ENCODE data around the gene OR10A3.
"Not testable (repeated sequence)": the region's sequence is repeated elsewhere in the genome, so short reads cannot be mapped to it uniquely, and the experiment has no call there.

The OR10A3 gene, protein sequence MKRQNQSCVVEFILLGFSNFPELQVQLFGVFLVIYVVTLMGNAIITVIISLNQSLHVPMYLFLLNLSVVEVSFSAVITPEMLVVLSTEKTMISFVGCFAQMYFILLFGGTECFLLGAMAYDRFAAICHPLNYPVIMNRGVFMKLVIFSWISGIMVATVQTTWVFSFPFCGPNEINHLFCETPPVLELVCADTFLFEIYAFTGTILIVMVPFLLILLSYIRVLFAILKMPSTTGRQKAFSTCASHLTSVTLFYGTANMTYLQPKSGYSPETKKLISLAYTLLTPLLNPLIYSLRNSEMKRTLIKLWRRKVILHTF

DNA sequence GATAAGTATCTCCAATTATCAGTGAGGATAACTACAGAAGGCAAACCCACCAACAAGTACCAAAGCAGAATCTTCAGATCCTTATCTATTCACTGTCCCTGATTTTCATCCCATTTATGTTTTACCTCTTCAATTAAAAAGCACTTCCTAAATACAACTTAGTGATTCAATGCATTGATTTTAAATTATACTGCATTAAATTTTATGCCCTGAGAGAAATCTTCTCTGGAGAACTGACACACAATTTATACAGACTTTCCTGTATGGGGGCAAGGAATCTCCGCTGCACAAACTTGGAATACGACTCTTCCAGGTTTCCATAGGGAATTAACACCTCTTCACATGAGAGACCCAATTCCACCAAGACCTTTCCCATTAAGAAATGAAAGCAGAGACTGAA is at the start of gene OR10A3:
OR10A3 (minus strand) TSS at position 101 of the 400 bp plus-strand sequence. CDS start 2,188 bp downstream, outside the sequence.
- H3K36me3 ChIP-seq, result no peaks in the 10 kb centered on the region
- no peaks in the 10 kb centered on the region for H3K4me1 ChIP-seq
- H3K27ac ChIP-seq, result no peak within 1 kb of the TSS
- H4K20me1 ChIP-seq, result no peaks in the 10 kb centered on the region
- no peak within 1 kb of the TSS for H3K9ac ChIP-seq
- peaks cover 26% of the 10 kb centered on the region for H3K9me3 ChIP-seq
- no peak for TF ChIP-seq Cebpa-rat (IDR thresholded peaks at IDR 0.05)
- H3K4me2 ChIP-seq, result no peak within 1 kb of the TSS
- no peak within 1 kb of the TSS for H3K4me3 ChIP-seq
- no peaks in the 10 kb centered on the region for H3K27me3 ChIP-seq

DNA sequence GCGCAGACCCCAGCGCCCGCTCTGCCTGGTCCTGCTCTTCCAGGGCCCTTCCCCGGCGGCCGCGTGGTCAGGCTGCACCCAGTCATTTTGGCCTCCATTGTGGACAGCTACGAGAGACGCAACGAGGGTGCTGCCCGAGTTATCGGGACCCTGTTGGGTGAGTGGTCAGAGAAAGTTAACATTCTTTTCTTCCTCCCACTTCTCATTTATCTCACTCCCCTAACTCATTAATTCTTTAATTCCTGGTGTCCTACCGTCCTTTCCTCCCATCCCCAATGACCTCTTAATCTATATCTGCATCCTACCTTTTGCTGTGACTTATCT is 46.0 kb upstream of the OR10A3 start:
- Histone ChIP-seq H4K20me1 (peaks cover 42% of the 10 kb centered on the region), H3K4me1 (peaks cover 59% of the 10 kb centered on the region), H3K36me3 (peaks cover 40% of the 10 kb centered on the region), H3K27ac (peak overlapping the region; percentile 80), H3K4me2 (peak overlapping the region; percentile 94), H3K4me3 (peak overlapping the region; percentile 80), H3K9ac (peak overlapping the region; percentile 87)
- H3K9me3 ChIP-seq, H3K27me3 ChIP-seq: not testable (repeated sequence)

DNA sequence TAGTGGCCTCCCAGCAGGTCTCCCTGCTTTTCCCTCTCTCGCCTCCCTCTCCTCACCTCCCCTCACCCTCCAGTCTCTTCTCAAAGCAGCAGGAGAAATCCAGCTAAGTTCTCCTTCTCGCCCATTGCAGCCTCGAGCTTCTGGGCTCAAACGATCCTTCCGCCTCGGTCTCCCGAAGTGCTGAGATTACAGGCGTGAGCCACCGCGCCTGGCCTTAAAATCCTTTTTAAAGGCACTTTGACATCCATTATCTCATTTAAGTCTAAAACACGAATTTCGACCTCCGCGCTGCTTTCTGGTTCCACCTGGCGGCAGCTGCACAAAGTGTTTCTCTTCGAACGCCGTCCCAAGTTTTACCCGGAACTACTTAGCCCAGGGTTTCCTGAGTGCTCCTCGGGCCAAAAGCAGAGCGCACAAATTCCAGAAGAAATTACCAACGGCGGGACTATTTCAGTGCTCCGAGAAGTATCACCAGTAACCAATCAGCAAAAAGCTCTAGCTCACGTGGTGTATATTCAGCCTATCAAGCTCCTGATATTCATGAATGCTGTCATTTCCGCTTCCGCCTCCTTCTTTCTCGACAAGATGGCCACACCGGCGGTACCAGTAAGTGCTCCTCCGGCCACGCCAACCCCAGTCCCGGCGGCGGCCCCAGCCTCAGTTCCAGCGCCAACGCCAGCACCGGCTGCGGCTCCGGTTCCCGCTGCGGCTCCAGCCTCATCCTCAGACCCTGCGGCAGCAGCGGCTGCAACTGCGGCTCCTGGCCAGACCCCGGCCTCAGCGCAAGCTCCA is 45.5 kb upstream of the OR10A3 start, which contains the start of gene EIF3F:
EIF3F (plus strand) TSS at position 570 of the 792 bp plus-strand sequence; CDS start at position 586, 16 bp downstream.
- H4K20me1 ChIP-seq, result peaks cover 39% of the 10 kb centered on the region
- H3K9ac ChIP-seq, result peak within 1 kb of the TSS; percentile 87
- no peaks in the 10 kb centered on the region for H3K27me3 ChIP-seq
- no peak for TF ChIP-seq Cebpa-rat (IDR thresholded peaks at IDR 0.05)
- peaks cover 34% of the 10 kb centered on the region for H3K36me3 ChIP-seq
- peaks cover 53% of the 10 kb centered on the region for H3K4me1 ChIP-seq
- H3K4me2 ChIP-seq, result peak within 1 kb of the TSS; percentile 94
- peak within 1 kb of the TSS; percentile 90 for H3K27ac ChIP-seq
- peak within 1 kb of the TSS; percentile 80 for H3K4me3 ChIP-seq
- H3K9me3 ChIP-seq, result no peaks in the 10 kb centered on the region

DNA sequence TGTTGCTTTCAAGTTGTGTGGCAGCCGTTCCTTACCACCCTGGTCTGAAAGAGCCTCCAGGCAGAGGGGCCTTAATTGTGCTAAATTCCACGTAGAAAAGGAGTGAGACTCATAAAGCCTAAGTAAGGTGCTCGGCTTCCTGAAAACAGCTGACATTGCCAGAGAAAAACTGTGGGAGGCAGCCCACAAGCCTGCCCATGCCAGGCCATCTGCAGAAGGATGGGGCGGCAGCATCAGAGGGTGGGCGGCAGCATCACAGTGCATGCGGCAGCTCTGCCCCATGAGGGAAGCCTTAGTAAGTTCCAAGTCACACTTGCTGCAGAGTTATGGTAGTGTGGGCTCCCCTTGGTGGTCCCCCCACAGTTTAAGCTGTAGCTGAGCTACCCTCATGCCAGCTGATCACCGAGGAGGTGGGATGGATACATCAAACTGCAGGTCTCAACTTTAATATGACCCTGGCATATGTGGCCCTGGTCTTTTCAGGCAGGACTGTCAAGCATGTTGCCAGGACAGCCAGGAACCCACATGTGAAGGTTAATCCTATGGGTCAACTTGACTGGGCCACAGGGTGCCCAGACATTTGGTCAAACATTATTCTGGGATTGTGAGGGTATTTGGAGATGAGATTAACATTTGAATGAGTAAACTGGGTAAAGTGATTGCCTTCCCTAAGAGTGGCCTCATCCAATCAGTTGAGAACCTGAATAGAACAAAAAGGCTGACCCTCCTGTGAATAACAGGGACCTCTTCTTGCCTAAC is 42.5 kb upstream of the OR10A3 start:
- Histone ChIP-seq H4K20me1 (peaks cover 13% of the 10 kb centered on the region; the same call in 1 of the 2 replicates), H3K36me3 (peaks cover 6% of the 10 kb centered on the region), H3K9me3 (no peaks in the 10 kb centered on the region), H3K4me3 (no peak overlapping the region), H3K4me2 (no peak overlapping the region), H3K9ac (no peak overlapping the region), H3K27me3 (no peaks in the 10 kb centered on the region), H3K27ac (no peak overlapping the region), H3K4me1 (peaks cover 26% of the 10 kb centered on the region)
- no peak for TF ChIP-seq Cebpa-rat (IDR thresholded peaks at IDR 0.05)

DNA sequence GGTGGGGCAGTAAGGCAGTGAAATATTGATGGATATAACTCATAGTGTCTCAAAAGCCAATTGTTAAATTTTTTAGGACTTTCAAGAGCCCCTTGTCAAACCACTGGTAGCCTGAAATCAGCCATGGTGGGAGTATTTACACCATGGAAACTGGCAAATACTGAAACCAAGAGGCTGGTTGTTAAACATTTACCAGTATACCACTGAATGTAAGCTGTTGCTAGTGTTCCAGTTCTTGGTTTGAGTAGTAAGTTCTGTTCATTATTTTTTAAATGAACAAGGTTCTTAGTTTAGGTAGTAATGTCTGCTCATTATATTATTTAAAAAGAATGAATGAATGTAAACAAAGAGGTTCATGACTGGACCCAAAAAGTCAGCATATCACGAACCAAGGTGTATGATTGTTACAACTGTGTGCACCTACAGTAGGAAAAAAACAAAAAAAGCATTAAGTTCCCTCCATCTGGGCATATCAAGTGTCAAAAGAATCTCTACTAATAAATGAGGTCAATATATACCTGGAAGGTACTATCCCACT is 41.1 kb upstream of the OR10A3 start:
- no peak for TF ChIP-seq Cebpa-rat (IDR thresholded peaks at IDR 0.05)
- peaks cover 2% of the 10 kb centered on the region; the same call in 1 of the 2 replicates for H4K20me1 ChIP-seq

DNA sequence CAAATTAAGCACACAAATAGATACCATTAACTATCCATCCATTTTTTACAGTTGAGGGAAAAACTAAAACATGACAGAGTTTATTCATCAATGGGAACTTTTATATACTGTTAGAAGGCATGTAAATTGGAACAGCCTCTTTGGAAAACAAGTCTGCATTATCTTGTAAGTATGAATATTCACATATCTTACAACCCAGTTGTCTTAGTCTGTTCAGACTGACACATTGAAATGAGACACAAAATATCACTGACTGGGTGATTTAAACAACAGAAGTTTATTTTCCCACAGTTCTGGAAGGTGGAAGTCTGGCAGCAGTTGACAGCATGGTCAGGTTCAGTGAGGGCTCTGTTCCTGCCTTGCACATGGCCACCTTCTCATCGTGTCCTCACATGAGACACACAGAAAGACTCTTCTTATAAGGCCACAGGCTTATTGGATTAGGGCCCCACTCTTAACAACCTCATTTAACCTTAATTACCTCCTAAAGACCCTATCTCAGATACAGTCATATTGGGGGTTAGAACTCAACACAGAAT is 40.2 kb upstream of the OR10A3 start:
- no peak overlapping the region for H3K9ac ChIP-seq
- no peaks in the 10 kb centered on the region for H4K20me1 ChIP-seq
- no peaks in the 10 kb centered on the region for H3K27me3 ChIP-seq

More for the DNA sequence above, 41.1 kb upstream of the OR10A3 start:
- no peak overlapping the region for H3K4me3 ChIP-seq
- H3K27ac ChIP-seq, result no peak overlapping the region
- H3K9me3 ChIP-seq, result no peaks in the 10 kb centered on the region
- no peak overlapping the region for H3K4me2 ChIP-seq
- H3K9ac ChIP-seq, result no peak overlapping the region
- no peaks in the 10 kb centered on the region for H3K27me3 ChIP-seq
- H3K36me3 ChIP-seq, result no peaks in the 10 kb centered on the region
- peaks cover 13% of the 10 kb centered on the region for H3K4me1 ChIP-seq

DNA sequence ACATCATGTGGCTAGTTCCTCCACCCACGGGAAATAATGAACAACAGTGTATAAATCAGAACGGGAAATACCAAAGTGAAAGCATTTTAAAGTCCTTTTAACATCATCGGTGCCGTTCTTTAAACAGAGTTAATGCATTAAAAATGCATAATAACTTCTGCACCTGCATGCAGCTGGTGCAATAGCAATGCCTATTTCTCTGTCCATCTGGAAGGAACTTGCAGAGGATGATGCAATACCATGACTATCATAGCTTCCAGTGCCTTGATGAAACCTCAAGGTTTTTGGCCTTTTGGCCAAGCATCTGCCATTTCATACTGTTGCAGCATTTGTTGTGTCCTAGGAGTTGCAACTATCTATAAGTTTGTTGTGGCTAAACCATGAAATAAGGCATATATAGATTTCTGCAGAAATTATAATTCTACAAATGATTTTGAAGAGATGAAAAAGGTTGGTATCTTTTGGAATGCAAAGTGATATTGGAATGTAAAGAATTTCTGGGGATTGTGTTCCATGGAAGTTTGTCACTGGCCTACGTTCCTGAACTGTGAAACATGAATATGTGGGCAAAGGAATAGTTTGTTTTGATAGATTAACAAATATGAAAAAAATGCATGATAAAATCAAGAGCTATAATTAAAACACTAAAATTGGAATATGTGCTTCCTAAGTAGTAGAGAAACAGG is 35.9 kb upstream of the OR10A3 start:
- H3K9ac ChIP-seq, result no peak overlapping the region
- no peaks in the 10 kb centered on the region for H3K9me3 ChIP-seq
- no peak overlapping the region for H3K27ac ChIP-seq
- no peaks in the 10 kb centered on the region for H3K36me3 ChIP-seq
- H3K4me1 ChIP-seq, result no peaks in the 10 kb centered on the region
- no peaks in the 10 kb centered on the region for H4K20me1 ChIP-seq
- TF ChIP-seq Cebpa-rat (IDR thresholded peaks at IDR 0.05), result peak; percentile 50; the same call in 1 of the 2 replicates
- H3K27me3 ChIP-seq, result no peaks in the 10 kb centered on the region
- H3K4me2 ChIP-seq, result no peak overlapping the region
- no peak overlapping the region for H3K4me3 ChIP-seq

More for the DNA sequence above, 40.2 kb upstream of the OR10A3 start:
- Histone ChIP-seq H3K27ac (no peak overlapping the region), H3K4me2 (no peak overlapping the region), H3K4me1 (peaks cover 13% of the 10 kb centered on the region), H3K36me3 (no peaks in the 10 kb centered on the region), H3K9me3 (no peaks in the 10 kb centered on the region), H3K4me3 (no peak overlapping the region)
- TF ChIP-seq Cebpa-rat (IDR thresholded peaks at IDR 0.05), result no peak

DNA sequence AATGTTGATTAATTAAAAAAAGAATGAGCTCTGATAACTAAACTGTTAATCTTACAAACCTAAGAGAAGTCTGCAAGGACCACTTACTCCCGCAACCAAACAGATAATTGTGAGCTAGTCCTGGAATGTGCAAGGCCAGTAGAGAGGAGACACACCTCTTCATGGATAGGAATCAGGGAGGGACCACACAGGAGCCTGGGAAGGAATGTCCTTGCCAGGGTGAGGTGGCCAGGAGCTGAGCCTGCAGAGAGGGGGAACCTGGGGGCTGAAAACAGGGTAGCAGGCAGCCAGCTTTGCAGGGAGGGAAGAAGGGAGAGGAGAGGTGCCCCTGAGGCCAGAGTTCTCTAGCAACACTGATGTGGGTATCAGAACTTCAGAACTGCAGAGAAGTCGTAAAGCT is 33.2 kb upstream of the OR10A3 start:
- Histone ChIP-seq H3K27me3 (no peaks in the 10 kb centered on the region), H3K4me3 (no peak overlapping the region), H3K4me1 (no peaks in the 10 kb centered on the region), H3K9me3 (no peaks in the 10 kb centered on the region), H3K36me3 (no peaks in the 10 kb centered on the region), H3K9ac (no peak overlapping the region), H3K4me2 (no peak overlapping the region), H3K27ac (no peak overlapping the region), H4K20me1 (no peaks in the 10 kb centered on the region)
- TF ChIP-seq Cebpa-rat (IDR thresholded peaks at IDR 0.05), result no peak

DNA sequence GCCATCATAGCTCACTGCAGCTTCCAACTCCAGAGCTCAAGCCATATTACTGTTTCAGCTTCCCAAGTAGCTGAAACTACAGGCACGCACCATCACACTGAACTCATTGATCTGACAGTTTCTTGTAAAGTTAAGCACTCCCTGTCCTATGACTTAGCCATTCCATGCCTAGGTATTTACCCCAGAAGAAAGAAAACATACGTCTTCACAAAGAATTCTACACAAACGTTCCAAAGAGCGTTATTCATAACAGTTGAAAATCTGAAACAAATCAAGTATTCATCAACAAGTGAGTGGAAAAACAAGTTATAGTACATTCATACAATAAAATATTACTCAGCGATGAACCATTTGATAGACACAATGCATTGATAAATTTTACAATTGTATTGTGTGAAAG is 31.5 kb upstream of the OR10A3 start:
- H3K4me2 ChIP-seq, result no peak overlapping the region
- H3K27me3 ChIP-seq, result no peaks in the 10 kb centered on the region
- no peak for TF ChIP-seq Cebpa-rat (IDR thresholded peaks at IDR 0.05)
- H3K9me3 ChIP-seq, result no peaks in the 10 kb centered on the region
- no peaks in the 10 kb centered on the region for H4K20me1 ChIP-seq
- H3K27ac ChIP-seq, result no peak overlapping the region
- no peaks in the 10 kb centered on the region for H3K36me3 ChIP-seq
- H3K4me1 ChIP-seq, result no peaks in the 10 kb centered on the region
- H3K4me3 ChIP-seq, result no peak overlapping the region
- H3K9ac ChIP-seq, result no peak overlapping the region

Data from BLaER1 (cell line).